C4-2B (cell line): ENCODE measurements around the gene PRCD.

ENCODE experiments used
- CTCF ChIP-seq: fragments of 450-650 bp; conservative IDR thresholded peaks from 2 replicates; pipeline ENCODE4 v1.5.1; 2017; ENCODE audit warnings: mild to moderate bottlenecking
- ZFX ChIP-seq: fragments of 450-650 bp; IDR thresholded peaks from 2 replicates; pipeline ENCODE4 v1.6.1; 2017

- no peak for TF ChIP-seq CTCF
- TF ChIP-seq ZFX = no peak
Measured at GRCh38 chr17:76524598-76525512, 15.0 kb upstream of the PRCD start.
